Measurements from ENCODE around the gene ENPP4. TPM values are rescaled to one million over a fixed set of nuclear protein-coding genes. Genes with fewer than 3 reads are reported as not detected.

The ENPP4 gene
- total and polyA plus RNA-seq, 9 of the 15 experiments (the other 6 are each of a cell fraction or from before 2014, with no cell fraction given): 0.07 TPM; not detected in 8

- FAIRE-seq (no peak), DNase-seq (ENCODE audit: extremely low read depth in 1 of 4, low spot score in 3 of 4) (no peak), ATAC-seq (no peak)
- Histone ChIP-seq H3K27me3 (ENCODE audit: control insufficient read depth in 2 of 2, insufficient read depth in 2 of 2, low read length in 2 of 2) (no peaks in the 10 kb centered on the region), H3K27ac (ENCODE audit: extremely low read depth, low read depth, low read length) (no peak overlapping the region), H3K4me1 (replicated peaks in 1 of 2; ENCODE audit: control insufficient read depth in 2 of 2, insufficient read depth in 2 of 2, low read length in 2 of 2) (no peaks in the 10 kb centered on the region), H3K9me1 (ENCODE audit: control insufficient read depth, insufficient read depth, low read length) (no peaks in the 10 kb centered on the region), H2AFZ (ENCODE audit: low read depth, low read length) (no peak overlapping the region), H4K20me1 (replicated peaks; ENCODE audit: control insufficient read depth, insufficient read depth, low read length) (no peaks in the 10 kb centered on the region), H3K79me2 (ENCODE audit: control insufficient read depth, insufficient read depth, low read length) (no peaks in the 10 kb centered on the region), H3K36me3 (ENCODE audit: control insufficient read depth, insufficient read depth, low read length) (no peaks in the 10 kb centered on the region), H3K4me3 (no peak overlapping the region), H3K4me2 (ENCODE audit: insufficient read depth, low read length) (no peak overlapping the region), H3K9me3 (replicated peaks; ENCODE audit: control insufficient read depth, insufficient read depth, low read depth, low read length) (no peaks in the 10 kb centered on the region), H3K9ac (ENCODE audit: insufficient read depth in 1 of 2, low read depth in 2 of 2, low read length in 2 of 2) (no peak overlapping the region)
- in situ Hi-C loops (cut with MboI): no loop called here
- 0% methylated on average over 1 of the region's 1 CpG for WGBS (ENCODE audit: insufficient coverage, low coverage, missing lambda C conversion rate)
- no TSS peak for BruUV-seq (replicated peaks)
- TF ChIP-seq NCOA2 (IDR thresholded peaks at IDR 0.05; ENCODE audit: partially characterized antibody in 2 of 2) (no peak), PCBP2 (IDR thresholded peaks at IDR 0.05; ENCODE audit: low read depth, low read length, poor library complexity, severe bottlenecking) (no peak), ILF3 (IDR thresholded peaks at IDR 0.05; ENCODE audit: borderline replicate concordance) (no peak), CREBBP (IDR thresholded peaks at IDR 0.05; ENCODE audit: low read depth, low read length) (no peak), NR4A1 (CRISPR knock-in tag; IDR thresholded peaks at IDR 0.05) (no peak), NR4A1 (tag; IDR thresholded peaks at IDR 0.05) (no peak), ZNF23 (CRISPR knock-in tag; IDR thresholded peaks at IDR 0.05) (no peak)
- ChIA-PET CTCF (ENCODE audit: low intra/inter-chr PET ratio) (no interaction called here), POLR2A (no interaction called here)
- intact Hi-C loops (cut with micrococcal nuclease): no loop called here
These were observed 8.5 kb downstream of the ENPP4 start for GRCh38 chr6:46138281-46138680.

GRCh38 chr6:46144270-46144669 lies 14.5 kb downstream of the ENPP4 start:
- no peak overlapping the region for H2AFZ ChIP-seq (ENCODE audit: low read depth, low read length)
- ATAC-seq (no peak), DNase-seq (ENCODE audit: extremely low read depth in 1 of 4, low spot score in 3 of 4) (no peak), FAIRE-seq (no peak)
- WGBS (ENCODE audit: insufficient coverage, low coverage, missing lambda C conversion rate): 0% methylated on average over 1 of the region's 1 CpG
- H3K4me2 ChIP-seq (ENCODE audit: insufficient read depth, low read length): no peak overlapping the region
- H3K9ac ChIP-seq (ENCODE audit: insufficient read depth in 1 of 2, low read depth in 2 of 2, low read length in 2 of 2): no peak overlapping the region
- no peaks in the 10 kb centered on the region for H4K20me1 ChIP-seq (replicated peaks; ENCODE audit: control insufficient read depth, insufficient read depth, low read length)
- H3K9me1 ChIP-seq (ENCODE audit: control insufficient read depth, insufficient read depth, low read length): no peaks in the 10 kb centered on the region
- H3K27me3 ChIP-seq (ENCODE audit: control insufficient read depth in 2 of 2, insufficient read depth in 2 of 2, low read length in 2 of 2): no peaks in the 10 kb centered on the region
- no peak overlapping the region for H3K27ac ChIP-seq (ENCODE audit: extremely low read depth, low read depth, low read length)
- no TSS peak for BruUV-seq (replicated peaks)
- H3K79me2 ChIP-seq (ENCODE audit: control insufficient read depth, insufficient read depth, low read length): no peaks in the 10 kb centered on the region
- H3K36me3 ChIP-seq (ENCODE audit: control insufficient read depth, insufficient read depth, low read length): no peaks in the 10 kb centered on the region
- intact Hi-C loops (cut with micrococcal nuclease) (no loop called here), in situ Hi-C loops (cut with MboI) (no loop called here)
- no peaks in the 10 kb centered on the region for H3K9me3 ChIP-seq (replicated peaks; ENCODE audit: control insufficient read depth, insufficient read depth, low read depth, low read length)
- no peak overlapping the region for H3K4me3 ChIP-seq
- ChIA-PET POLR2A (no interaction called here), CTCF (ENCODE audit: low intra/inter-chr PET ratio) (no interaction called here)
- H3K4me1 ChIP-seq (replicated peaks in 1 of 2; ENCODE audit: control insufficient read depth in 2 of 2, insufficient read depth in 2 of 2, low read length in 2 of 2): no peaks in the 10 kb centered on the region
- no peak for TF ChIP-seq CCAR2 (IDR thresholded peaks at IDR 0.05; ENCODE audit: low read depth, low read length)
- TF ChIP-seq ZNF324 (CRISPR knock-in tag; IDR thresholded peaks at IDR 0.05): no peak
- TF ChIP-seq SMC3 (conservative IDR thresholded peaks at IDR 0.05; ENCODE audit: insufficient read depth, low read depth, low read length): no peak
- TF ChIP-seq COPS2 (conservative IDR thresholded peaks at IDR 0.05): no peak
- no peak for TF ChIP-seq MAX (CRISPR knock-in tag; IDR thresholded peaks at IDR 0.05)
- no peak for TF ChIP-seq ZNF518B (CRISPR knock-in tag; IDR thresholded peaks at IDR 0.05)
- no peak for TF ChIP-seq MCM3 (IDR thresholded peaks at IDR 0.05)
- TF ChIP-seq SRSF7 (optimal IDR thresholded peaks at IDR 0.05; ENCODE audit: low read depth, low read length): no peak

All from K562 (cell line).